ENCODE measurements around the gene NCAM1. TPM values are rescaled to one million over a fixed set of nuclear protein-coding genes. Genes with fewer than 3 reads are reported as not detected.

The NCAM1 gene
- total RNA-seq, 1 experiment from 2014 or later = 5.9 TPM

- no peaks in the 10 kb centered on the region for H3K27me3 Mint-ChIP-seq (ENCODE audit: low read depth)
- no peaks in the 10 kb centered on the region for H3K9me3 Mint-ChIP-seq
- no peaks in the 10 kb centered on the region for H3K36me3 Mint-ChIP-seq
- ChIA-PET CTCF (no interaction called here), POLR2A (no interaction called here)
- no peak for ATAC-seq
- no peak overlapping the region for H3K27ac Mint-ChIP-seq
- H3K4me1 Mint-ChIP-seq = peaks cover 18% of the 10 kb centered on the region
- no peak overlapping the region for H3K4me3 Mint-ChIP-seq
- no peak for DNase-seq (ENCODE audit: low spot score)
- TF ChIP-seq ARID4B (CRISPR knock-in tag; IDR thresholded peaks at IDR 0.05; ENCODE audit: borderline replicate concordance) = no peak
- TF ChIP-seq GRHL2 (CRISPR knock-in tag; IDR thresholded peaks at IDR 0.05; ENCODE audit: insufficient replicate concordance, severe bottlenecking) = no peak
- no peak for TF ChIP-seq NFE2L1 (CRISPR knock-in tag; IDR thresholded peaks at IDR 0.05)
- no peak for TF ChIP-seq CREM (CRISPR knock-in tag; IDR thresholded peaks at IDR 0.05)
- TF ChIP-seq FOXJ3 (CRISPR knock-in tag; IDR thresholded peaks at IDR 0.05; ENCODE audit: borderline replicate concordance) = no peak
Observed at GRCh38 chr11:113173126-113173525, 211.9 kb downstream of the NCAM1 start.

DNA sequence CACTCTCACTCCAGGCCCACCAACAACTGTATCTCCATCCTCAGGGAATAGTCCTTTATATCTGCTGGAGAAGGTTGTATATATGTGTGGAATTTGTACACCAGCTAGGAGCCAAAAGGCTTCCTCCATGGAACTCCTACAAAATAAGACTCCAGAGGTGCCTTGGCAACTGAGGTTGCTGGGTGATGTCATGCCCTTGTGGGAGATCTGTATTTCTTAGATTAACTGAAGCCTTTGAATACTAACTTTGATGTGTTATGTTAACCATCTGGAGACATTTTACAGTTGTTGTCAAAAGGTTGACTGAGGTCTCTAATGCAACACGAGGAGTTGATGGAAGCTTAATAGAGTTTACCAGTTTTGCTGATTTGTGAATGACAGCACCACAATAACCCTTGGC is 213.7 kb downstream of the NCAM1 start:
- no peaks in the 10 kb centered on the region for H3K27me3 Mint-ChIP-seq (ENCODE audit: low read depth)
- peaks cover 34% of the 10 kb centered on the region for H3K4me1 Mint-ChIP-seq
- no peaks in the 10 kb centered on the region for H3K9me3 Mint-ChIP-seq
- H3K4me3 Mint-ChIP-seq = no peak overlapping the region
- ChIA-PET POLR2A (no interaction called here), CTCF (no interaction called here)
- TF ChIP-seq ZNF416 (CRISPR knock-in tag; IDR thresholded peaks at IDR 0.05) = no peak
- no peak for TF ChIP-seq ZNF138 (CRISPR knock-in tag; conservative IDR thresholded peaks at IDR 0.05)
- TF ChIP-seq NFATC4 (CRISPR knock-in tag; IDR thresholded peaks at IDR 0.05) = no peak
- no peak for TF ChIP-seq TCF7 (CRISPR knock-in tag; IDR thresholded peaks at IDR 0.05; ENCODE audit: low read depth)
- TF ChIP-seq ELF4 (CRISPR knock-in tag; IDR thresholded peaks at IDR 0.05; ENCODE audit: low read depth) = no peak
- no peak for TF ChIP-seq USF2 (CRISPR knock-in tag; IDR thresholded peaks at IDR 0.05)
- TF ChIP-seq ATF2 (CRISPR knock-in tag; IDR thresholded peaks at IDR 0.05; ENCODE audit: borderline replicate concordance, low read depth) = no peak
- no peak for TF ChIP-seq NR1H2 (CRISPR knock-in tag; IDR thresholded peaks at IDR 0.05)
- TF ChIP-seq GABPB1 (CRISPR knock-in tag; IDR thresholded peaks at IDR 0.05) = no peak
- TF ChIP-seq, protein P1, sequence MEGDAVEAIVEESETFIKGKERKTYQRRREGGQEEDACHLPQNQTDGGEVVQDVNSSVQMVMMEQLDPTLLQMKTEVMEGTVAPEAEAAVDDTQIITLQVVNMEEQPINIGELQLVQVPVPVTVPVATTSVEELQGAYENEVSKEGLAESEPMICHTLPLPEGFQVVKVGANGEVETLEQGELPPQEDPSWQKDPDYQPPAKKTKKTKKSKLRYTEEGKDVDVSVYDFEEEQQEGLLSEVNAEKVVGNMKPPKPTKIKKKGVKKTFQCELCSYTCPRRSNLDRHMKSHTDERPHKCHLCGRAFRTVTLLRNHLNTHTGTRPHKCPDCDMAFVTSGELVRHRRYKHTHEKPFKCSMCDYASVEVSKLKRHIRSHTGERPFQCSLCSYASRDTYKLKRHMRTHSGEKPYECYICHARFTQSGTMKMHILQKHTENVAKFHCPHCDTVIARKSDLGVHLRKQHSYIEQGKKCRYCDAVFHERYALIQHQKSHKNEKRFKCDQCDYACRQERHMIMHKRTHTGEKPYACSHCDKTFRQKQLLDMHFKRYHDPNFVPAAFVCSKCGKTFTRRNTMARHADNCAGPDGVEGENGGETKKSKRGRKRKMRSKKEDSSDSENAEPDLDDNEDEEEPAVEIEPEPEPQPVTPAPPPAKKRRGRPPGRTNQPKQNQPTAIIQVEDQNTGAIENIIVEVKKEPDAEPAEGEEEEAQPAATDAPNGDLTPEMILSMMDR (IDR thresholded peaks at IDR 0.05) = no peak
- TF ChIP-seq FOXK1 (CRISPR knock-in tag; IDR thresholded peaks at IDR 0.05) = no peak
- no peak for TF ChIP-seq ZNF317 (CRISPR knock-in tag; IDR thresholded peaks at IDR 0.05; ENCODE audit: borderline replicate concordance, low read depth)
- no peak overlapping the region for H3K27ac Mint-ChIP-seq
- ATAC-seq (no peak), DNase-seq (ENCODE audit: low spot score) (no peak)
- no peaks in the 10 kb centered on the region for H3K36me3 Mint-ChIP-seq
